Femur (tissue), 1 donor: Measurements from ENCODE around the gene ZNF14.
"Not testable (repeated sequence)": the region's sequence is repeated elsewhere in the genome, so short reads cannot be mapped to it uniquely, and the experiment has no call there.

Experiments used
- DNase-seq: peaks from one replicate; pipeline ENCODE4 v3.0.0-alpha.2; 2017

The ZNF14 gene

GRCh38 chr19:19746286-19747213 is 13.6 kb upstream of the ZNF14 start:
- DNase-seq: no peak

GRCh38 chr19:19745496-19746285 is 12.8 kb upstream of the ZNF14 start:
- DNase-seq: no peak

GRCh38 chr19:19744641-19745040 is 11.7 kb upstream of the ZNF14 start:
- DNase-seq: no peak

DNA sequence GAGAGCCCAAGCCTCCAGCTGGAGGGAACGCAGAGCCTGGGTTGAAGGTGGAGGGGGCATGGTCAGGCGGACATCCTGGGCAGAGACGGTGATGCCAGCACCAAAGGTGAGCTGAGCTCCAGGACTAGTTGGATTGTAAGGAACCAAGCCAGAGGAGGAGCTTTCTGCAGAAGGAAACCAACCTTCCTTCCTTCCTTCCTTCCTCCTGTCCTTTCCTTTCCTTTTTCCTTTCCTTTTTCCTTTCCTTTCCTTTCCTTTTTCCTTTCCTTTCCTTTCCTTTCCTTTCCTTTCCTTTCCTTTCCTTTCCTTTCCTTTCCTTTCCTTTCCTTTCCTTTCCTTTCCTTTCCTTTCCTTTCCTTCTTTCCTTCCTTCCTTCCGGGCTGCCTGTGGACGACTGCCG is 11.0 kb upstream of the ZNF14 start:
- not testable (repeated sequence) for DNase-seq

DNA sequence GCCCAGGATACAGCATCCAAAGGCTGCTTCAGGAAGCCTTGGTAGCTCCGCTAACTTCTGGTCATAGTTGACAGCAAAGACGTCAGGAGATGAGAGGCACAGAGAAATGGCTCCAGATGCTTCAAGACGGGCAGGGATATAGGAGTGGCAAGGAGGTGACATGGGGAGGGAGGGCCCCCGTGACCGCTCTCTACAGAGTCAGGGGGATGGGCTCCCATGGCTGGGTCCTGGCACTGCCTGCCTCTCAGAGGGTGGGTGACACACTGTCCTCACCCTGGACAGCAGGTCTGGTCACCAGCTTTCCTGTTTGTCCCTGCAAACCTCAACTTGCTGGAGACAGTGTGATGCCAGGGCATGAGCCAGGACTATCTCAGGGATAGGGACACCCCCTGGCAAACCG is 10.3 kb upstream of the ZNF14 start:
- no peak for DNase-seq

- no peak for DNase-seq
Observed at GRCh38 chr19:19742773-19743172, 9.9 kb upstream of the ZNF14 start.

- DNase-seq: no peak
Observed at GRCh38 chr19:19741184-19741583, 8.3 kb upstream of the ZNF14 start.

- no peak for DNase-seq
Observed at GRCh38 chr19:19740755-19741154, 7.8 kb upstream of the ZNF14 start.

DNA sequence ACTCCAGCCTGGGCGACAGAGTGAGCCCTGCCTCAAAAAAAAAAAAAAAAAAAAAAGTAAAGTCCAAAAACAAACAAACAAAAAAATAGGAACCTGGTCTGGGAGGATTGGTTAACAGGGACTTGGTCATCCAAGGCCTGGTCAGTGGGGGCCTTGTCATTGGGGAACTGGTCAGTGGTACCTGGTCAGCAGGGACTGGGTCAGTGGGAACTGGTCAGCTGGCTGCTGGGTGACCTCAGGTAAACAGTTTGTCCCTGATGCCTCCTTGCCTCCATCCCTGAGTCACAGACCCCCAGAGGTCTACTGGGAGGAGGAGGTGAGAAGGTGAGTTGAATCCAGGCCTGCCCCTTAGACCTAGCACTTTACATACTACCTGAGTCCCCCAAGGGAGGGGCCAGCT is 5.7 kb upstream of the ZNF14 start:
- no peak for DNase-seq

GRCh38 chr19:19737559-19738332 is 4.8 kb upstream of the ZNF14 start:
- DNase-seq: no peak

- no peak for DNase-seq
Observed at GRCh38 chr19:19721896-19722295, 11.0 kb downstream of the ZNF14 start.

GRCh38 chr19:19719798-19720197 is 13.1 kb downstream of the ZNF14 start:
- no peak for DNase-seq

GRCh38 chr19:19711934-19712828 is 20.7 kb downstream of the ZNF14 start:
- DNase-seq: no peak

DNA sequence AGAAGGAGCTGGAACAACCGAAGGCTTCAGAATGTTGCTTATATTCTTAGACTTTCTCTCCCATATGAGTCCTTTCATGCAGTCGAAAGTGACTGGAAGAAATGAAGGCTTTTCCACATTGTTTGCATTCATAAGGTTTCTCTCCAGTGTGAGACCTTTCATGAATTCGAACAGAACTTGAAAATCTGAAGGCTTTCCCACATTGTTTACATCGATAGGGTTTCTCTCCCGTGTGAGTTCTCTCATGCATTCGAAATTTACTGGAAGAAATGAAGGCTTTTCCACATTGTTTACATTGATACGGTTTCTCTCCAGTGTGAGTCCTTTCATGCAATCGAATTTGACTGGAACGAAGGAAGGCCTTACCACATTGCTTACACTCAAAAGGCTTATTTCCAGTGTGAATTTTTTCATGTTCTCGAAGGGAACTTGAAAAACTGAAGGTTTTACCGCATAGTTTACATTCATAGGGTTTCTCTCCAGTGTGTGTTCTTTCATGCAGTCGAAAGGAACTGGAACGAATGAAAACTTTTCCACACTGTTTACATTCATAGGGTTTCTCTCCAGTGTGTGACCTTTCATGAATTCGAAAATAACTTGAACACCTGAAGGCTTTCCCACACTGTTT is 21.5 kb downstream of the ZNF14 start:
- no peak for DNase-seq

GRCh38 chr19:19710506-19710905 is 22.4 kb downstream of the ZNF14 start:
- no peak for DNase-seq

- DNase-seq: no peak
Observed at GRCh38 chr19:19704836-19705235, 28.1 kb downstream of the ZNF14 start.

DNA sequence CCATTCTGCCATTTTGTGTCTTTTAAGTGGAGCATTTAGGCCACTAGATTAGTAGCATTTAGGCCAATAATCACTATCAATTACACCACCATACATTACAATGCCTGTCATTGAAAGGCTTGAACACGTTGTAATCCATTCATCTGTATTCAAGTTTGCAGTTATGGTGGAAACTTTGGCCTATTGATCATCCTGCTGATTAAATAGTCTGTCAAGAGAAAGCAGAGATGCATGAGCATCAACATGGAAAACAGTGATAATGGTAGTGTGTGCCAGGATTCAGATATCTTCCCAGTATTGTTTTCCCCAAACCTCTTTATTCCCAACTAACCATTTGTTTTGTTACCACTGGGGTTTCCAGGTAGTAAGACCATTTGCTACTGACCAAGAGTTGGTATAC is 32.4 kb downstream of the ZNF14 start:
- not testable (repeated sequence) for DNase-seq

DNA sequence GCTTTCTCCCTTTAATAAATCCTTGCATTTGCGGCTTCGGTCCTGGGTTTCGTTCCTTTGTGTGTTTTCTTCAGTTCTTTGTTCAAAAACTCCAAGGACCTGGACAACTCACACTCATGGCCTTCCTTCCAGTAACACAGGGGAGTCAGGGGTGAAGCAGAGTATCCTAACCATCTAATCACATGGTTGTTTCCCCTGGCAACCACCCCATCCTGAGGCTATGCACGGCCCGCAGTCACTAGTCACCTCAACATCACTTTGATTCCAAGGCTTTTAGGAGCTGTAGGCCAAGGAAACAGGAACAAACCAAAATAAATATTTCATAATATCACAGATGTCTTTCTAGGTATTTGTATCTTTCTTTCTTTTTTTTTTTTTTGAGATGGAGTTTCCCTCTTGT is 35.3 kb downstream of the ZNF14 start:
- DNase-seq: no peak

GRCh38 chr19:19696386-19696785 is 36.5 kb downstream of the ZNF14 start:
- no peak for DNase-seq

- no peak for DNase-seq
Observed at GRCh38 chr19:19691683-19692082, 41.2 kb downstream of the ZNF14 start.

DNA sequence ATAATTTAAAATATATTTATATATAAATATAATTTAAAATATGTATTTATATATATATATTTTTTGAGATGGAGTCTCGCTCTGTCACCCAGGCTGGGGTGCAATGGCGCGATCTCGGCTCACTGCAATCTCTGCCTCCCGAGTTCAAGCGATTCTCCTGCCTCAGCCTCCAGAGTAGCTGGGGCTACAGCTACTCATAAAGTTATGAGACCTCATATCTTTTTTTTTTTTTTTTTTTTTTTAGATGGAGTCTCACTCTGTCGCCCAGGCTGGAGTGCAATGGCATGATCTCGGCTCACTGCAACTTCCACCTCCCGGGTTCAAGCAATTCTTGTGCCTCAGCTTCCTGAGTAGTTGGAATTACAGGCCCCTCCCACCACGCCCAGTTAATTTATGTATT is 43.9 kb downstream of the ZNF14 start:
- not testable (repeated sequence) for DNase-seq

DNA sequence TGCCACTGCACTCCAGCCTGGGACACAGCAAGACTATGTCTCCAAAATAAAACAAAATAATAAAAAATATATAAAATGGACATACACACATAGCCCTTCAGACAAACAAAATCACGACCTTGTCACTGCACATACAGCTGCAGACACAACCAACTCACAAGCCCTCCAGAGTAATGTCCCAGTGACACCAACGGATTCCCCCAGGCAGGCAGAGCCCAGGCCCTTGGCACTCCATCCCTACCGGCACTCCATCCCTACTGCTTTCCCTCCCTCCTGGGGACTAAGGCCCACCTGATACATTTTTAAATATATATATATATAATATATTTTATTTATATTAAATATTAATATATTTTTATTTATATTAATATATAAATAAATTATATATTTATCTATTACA is 45.8 kb downstream of the ZNF14 start:
- no peak for DNase-seq
